ENCODE measurements around the gene LDHAL6A.

LDHAL6A gene

DNA sequence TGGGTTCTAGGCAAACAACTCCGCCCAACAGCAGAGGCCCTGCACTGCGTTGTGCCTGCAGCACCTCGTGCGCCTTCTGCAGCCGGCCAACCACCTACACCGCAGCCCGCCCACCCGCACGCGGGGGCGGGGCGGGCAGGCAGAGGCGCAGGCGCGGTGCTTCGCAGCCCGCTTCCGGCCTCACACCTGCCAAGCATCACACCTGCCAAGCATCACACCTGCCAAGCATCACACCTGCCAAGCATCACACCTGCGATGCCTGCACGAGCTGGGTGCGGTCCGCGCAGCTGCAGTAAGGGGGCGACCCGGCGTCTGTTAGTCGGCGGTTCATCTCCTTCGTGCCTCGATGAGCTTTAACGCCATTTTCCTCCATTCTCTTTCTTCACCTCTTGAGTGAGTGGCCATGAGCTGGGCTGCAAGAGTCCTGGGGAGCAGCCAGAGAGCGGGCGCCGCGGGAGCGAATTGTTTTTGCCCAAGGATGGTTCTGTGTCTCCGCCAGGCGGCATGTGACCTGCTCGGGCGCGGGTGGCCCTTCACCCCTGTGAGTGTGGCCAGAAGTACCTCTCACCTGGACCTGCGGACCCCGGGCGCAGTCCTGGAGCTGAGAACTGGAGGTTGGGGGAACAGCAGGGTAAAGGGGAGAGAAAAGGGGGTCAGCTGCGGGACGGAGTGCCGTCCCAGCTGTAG, at the start of gene LDHAL6A:
Gene LDHAL6A, plus strand, starts transcription at position 171 of the 687 bp plus-strand sequence. CDS start 825 bp downstream, outside the sequence.
- no peak for DNase-seq

DNA sequence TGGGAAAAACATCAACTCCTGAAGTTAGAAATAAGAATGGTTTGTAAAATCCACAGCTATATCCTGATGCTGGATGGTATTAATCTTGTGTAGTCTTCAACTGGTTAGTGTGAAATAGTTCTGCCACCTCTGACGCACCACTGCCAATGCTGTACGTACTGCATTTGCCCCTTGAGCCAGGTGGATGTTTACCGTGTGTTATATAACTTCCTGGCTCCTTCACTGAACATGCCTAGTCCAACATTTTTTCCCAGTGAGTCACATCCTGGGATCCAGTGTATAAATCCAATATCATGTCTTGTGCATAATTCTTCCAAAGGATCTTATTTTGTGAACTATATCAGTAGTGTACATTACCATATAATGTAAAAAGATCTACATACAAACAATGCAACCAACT, 48.3 kb upstream of the LDHAL6A start:
- peak; percentile 13 for DNase-seq

DNA sequence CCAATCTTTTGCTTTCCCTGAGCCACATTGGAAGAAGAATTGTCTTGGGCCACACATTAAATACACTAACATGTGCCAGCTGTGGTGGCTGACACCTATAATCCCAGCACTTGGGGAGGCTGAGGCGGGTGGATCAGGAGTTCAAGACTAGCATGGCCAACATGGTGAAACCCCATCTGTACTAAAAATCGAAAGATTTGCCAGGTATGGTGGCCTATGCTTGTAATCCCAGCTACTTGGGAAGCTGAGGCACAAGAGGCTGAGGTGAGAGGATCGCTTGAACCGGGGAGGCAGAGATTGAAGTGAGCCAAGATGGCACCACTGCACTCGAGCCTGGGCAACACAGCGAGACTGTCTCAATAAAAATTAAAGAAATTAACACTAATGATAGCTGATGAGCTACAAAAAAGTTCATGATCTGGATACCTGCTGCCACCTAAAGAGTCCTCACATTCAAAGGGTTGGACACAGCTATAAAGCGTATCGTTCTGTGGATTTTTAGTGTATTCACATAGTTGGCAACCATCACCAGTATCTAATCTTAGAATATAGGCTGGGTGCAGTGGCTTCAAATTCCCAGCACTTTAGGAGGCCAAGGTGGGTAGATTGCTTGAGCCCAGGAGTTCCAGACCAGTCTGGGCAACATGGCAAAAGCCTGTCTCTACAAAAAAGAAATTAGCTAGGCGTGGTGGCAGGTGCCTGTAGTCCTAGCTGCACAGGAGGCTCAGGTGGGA, 46.9 kb upstream of the LDHAL6A start:
- no peak for DNase-seq

DNA sequence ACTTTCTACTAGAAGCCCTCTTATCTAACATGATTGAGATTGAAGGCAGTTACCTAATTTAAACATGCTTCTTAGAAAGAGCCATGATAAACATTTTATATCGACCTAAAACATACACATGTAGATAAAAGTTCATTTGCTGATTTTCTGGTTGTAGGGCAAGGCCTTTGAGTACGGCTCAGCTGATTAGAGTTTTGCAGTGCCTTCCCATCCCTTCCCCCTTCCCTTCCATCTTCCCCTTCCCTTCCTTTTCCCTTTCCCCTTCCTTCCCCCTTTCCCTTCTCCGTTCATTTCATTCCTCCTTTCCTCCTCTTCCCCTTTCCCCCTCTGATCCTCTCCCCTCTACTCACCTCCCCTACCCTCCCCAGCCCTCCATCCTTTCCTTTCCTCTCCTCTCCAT, 39.2 kb upstream of the LDHAL6A start:
- no peak for DNase-seq

DNA sequence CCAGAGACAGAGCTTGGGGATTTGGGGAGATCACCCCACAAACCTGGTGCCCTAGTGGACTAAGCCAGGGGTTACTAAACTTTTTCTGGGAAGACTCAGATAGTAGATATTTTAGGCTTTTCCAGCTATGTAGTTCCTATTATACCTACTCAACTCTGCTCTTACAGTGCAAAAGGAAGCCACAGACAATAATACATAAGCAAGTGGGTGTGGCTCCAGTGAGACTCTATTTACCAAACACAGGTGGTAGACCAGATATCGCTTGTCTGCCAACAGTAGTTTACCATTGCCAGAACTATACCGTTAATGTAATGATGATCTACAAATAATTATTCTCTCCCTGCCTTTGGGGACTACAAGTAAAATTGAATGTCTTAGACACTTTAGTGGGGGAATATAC, 36.6 kb upstream of the LDHAL6A start:
- no peak for DNase-seq

DNA sequence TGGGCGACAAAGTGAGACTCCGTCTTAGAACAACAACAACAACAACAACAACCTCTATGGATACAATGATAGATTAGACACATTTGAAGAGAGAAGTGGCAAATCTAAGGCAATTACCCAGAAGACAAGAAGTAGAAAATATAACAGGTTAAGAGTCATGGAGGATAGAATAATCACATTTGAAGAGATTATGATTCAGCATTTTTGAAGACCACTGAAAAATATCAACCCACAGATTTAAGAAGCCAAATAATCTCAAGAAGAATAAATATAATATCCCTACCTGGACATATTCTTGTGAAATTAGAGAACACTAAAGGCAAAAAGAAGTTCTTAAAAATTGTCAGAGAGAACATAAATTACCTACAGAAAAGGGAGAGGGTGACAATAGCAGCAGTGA, 35.6 kb upstream of the LDHAL6A start:
- no peak for DNase-seq

DNA sequence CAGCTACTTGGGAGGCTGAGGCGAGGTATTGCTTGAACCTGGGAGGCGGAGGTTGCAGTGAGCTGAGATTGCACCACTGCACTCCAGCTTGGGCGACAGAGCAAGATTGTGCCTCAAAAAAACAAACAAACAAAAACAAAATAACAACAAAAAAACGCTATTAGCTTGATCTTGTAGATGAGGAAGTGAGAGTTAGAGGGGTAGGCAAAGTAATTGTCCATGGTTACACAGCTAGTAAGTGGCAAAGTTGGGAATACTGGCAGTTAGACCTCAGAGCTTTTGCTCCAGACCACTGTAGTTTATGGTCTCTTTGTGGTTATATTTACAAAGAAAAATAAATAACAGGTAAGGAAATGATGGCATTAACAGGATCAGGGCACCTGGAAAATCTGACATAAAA, 28.4 kb upstream of the LDHAL6A start:
- no peak for DNase-seq

DNA sequence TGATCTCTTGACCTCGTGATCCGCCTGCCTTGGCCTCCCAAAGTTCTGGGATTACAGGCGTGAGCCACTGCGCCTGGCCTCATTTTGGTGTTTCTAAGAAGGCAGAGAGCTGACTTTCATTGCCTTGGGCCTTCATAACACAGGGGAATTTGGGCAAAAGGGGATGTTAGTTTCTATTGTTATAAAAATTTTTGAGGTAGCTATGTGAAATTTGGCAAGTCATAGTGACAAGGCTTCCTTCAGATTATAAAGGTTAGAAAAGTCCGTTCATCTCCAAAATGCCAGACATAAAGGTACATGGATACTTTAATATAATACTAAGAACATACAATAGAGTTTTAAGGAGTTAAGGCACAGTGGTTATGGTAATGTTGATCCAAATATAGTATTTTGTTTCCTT, 26.3 kb upstream of the LDHAL6A start:
- no peak for DNase-seq

DNA sequence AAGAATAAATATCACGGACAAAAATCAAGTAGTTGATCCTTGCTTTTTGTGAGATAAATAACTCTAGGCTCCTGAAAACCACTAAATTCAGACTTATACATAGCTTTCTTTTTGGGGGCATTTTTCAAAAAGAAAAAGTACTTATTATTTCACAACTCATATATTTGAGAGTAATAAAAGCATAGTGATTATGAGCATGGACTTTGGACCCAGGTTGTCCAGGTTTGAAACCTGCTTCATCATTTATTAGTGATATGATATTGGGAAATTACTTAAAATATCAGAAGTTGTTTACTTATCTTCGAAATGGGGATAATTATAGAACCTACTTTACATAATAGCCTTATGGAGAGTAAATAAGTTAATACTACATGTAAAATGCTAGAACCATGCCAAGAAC, 17.0 kb upstream of the LDHAL6A start:
- no peak for DNase-seq

DNA sequence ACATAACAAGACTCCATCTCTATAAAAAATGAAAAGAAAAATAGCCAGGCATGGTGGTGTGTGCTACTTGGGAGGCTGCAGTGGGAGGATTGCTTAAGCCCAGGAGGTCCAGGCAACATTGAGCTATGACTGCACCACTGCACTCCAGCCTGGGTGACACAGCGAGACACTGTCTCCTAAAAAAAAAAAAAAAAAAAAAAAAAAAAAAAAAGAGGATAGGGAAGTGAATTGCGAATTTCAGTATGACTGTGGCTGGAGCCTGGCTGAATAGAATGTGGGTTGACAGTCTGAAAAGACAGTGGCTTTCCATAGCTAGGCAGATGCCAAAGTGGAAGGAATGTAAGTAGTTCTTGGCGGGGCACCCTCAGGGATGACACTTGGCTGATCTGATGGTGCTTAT, 6.4 kb upstream of the LDHAL6A start:
- DNase-seq = no peak

DNA sequence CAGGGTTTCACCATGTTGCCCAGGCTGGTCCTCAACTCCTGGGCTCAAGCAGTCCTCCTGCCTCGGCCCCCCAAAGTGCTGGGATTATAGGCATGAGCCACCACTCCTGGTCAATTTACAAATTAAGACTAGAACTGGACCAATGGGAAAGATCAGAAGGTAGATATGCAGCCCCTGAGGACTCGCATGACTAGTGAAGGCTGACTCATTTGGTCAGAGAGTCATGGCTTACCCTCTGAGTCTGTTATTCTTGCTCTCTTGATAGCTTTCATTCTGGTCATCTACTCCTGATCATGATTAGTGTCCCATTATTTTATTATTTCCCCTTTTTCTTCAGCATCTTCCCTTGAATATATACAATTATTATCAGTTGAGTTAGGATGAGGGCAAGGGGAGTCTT, 2.7 kb upstream of the LDHAL6A start:
- DNase-seq = no peak

DNA sequence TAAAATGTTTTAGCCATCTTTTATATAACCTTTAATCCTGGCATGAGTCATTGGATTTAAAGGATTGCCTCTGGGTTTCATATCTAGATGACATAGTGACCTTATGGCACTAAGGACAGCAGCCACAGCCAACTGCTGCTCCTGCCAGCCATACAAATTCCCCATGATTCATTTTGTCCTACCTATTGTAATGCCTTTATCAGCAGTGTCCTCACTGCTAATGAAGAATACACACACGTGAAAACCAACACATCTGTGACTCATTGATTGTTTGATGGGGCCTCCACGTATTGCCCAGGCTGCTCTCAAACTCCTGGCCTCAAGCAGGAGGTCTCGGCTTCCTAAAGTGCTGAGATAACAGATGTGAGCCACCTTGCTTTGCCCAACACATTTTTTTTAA, 1.8 kb downstream of the LDHAL6A start:
- DNase-seq = no peak

DNA sequence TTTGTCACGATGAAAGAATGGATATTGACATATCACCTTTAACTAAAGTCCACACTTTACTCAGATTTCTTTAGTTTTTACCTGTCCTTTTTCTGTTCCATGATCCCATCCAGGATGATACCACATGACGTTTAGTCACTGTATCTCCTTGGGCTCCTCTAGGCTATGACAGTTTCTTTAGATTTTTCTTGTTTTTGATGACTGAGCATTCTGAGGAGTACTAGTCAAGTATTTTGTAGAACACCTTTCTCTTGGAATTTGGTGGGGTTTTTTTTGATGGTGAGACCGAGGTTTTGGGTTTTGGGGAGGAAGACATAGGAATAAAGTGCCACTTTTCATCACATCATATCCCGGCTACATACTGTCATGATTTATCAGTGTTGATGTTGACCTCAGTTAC, 4.0 kb downstream of the LDHAL6A start:
- DNase-seq = no peak

DNA sequence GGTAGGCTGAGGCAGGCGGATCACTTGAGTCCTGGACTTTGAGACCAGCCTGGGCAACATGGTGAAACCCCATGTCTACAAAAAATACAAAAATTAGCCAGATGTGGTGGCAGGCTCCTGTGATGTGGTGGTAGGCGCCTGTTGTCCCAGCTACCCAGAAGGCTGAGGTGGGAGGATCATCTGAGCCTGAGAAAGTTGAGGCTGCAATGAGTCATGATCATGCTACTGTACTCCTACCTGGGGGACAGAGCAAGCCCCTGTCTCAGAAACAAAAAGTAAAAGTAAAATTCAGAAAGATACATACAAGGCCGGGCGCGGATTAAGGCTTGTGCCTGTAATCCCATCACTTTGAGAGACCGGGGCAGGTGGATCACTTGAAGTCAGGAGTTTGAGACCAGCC, 6.3 kb downstream of the LDHAL6A start:
- DNase-seq = no peak

DNA sequence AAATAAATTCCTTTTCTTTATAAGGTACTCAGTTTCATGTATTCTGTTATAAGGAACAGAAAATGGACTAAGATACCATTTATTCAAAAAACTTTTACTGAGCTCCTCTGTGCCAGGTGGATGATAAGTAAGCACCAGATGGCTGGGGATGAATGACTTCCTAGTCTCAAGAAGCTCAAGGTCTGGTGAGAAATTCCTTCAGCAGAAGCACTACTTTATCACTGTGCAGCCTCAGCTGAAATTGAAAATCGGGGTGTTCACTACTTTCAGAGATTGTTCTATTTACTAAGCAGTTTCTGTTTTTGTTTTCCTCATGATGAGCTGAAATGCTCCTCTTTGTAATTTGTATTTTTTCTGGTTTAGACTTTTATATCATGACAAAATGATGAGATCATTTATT, 7.8 kb downstream of the LDHAL6A start:
- no peak for DNase-seq

DNA sequence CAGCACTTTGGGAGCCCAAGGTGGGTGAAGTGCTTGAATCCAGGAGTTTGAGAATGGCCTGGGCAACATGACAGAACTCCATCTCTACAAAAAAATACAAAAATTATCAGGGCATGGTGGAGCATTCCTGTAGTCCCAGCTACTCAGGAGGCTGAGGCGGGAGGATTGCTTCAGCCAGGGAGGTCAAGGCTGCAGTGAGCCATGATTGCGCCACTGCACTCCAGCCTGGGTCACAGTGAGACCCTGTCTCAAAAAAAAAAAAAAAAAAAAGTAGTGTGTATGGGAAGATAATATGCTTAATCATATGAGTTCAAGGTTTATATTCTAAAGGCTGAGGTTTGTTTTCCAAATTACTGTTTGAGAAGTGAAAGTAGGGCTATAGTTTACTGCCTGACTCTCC, 10.7 kb downstream of the LDHAL6A start:
- no peak for DNase-seq

DNA sequence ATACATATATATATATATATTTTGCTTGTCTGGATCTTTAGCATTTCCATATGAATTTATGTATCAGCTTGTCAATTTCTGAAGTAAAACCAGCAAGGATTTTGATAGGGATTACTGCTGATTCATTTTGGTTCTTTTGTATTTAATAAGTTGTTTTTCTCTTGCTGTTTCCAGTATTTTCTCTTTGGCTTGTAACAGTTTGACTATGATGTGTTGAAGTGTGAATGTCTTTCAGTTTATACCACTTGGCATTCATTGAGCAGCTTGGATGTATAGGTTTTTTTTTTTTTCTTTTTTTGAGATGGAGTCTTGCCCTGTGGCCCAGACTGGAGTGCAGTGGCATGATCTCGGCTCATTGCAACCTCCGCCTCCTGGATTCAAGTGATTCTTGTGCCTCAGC, 12.4 kb downstream of the LDHAL6A start:
- no peak for DNase-seq

DNA sequence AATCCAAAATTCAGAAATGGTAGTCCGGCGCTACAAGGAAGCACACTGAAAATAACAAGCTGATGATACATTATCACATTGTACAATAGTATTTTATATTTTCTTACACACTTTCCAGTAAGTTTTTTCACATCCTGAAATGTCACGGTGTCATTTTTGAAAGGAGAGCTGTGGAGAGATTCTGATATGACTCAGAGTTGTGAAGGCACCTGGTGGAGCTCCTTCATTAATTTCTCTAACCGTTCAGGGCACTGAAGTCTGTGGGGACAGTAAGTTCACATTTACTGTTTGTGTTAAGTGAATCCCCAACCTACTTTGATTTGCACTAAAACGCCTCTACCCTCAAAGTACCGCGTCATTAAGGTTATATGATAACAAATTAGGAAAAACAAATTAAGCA, 13.3 kb downstream of the LDHAL6A start:
- no peak for DNase-seq

DNA sequence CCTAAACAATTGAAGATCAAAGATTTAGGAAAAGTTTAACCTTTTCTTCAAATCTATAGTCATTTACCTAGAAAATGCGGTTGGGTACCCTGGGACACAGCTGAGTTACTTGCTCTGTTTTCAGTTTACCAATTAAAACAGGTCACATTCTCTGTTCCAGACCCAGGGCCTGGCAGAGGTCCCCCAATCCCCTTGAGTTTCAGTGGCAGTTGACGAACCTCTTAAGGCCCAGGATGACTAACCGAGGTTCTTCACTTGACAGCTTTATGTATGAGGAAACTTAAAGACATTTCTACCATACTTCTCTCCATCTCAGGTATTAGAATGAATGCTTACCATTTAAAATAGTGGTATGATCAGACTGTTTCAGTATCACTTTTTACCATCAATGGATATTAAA, 16.3 kb downstream of the LDHAL6A start:
- no peak for DNase-seq

DNA sequence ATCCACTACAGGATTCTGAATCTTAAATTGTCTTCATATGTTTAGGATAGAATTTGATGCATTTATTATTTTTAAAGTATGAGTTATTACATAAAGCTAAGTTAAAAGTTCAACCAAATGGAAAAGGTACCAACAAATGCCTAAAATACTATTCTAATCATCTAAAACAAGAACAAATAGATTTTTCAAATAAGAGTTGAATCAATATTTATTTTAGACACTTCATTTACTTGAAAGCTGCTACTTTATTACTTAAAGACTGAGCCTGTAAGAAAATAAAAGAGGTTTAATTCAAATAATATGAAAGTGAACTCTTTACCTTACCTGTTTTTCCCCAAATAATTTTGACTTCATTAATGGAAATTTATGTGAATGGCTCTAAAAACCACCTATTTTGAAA, 16.9 kb downstream of the LDHAL6A start:
- no peak for DNase-seq

DNA sequence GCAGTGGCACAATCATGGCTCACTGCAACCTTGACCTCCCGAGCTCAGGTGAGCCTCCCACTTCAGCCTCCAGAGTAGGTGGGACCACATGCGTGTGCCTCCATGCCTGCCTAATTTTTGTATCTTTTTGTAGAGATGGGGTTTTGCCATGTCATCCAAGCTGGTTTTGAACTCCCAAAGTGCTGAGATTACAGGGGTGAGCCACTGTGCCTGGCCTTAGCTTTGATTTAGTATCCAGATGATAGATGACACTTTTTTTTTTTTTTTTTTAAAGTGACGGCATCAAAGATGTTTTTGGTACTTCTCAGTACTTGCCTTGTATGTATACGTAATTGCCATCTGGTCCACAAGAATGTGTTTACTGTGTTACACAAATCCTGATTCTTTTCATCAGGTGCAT, 23.4 kb downstream of the LDHAL6A start:
- DNase-seq = no peak

DNA sequence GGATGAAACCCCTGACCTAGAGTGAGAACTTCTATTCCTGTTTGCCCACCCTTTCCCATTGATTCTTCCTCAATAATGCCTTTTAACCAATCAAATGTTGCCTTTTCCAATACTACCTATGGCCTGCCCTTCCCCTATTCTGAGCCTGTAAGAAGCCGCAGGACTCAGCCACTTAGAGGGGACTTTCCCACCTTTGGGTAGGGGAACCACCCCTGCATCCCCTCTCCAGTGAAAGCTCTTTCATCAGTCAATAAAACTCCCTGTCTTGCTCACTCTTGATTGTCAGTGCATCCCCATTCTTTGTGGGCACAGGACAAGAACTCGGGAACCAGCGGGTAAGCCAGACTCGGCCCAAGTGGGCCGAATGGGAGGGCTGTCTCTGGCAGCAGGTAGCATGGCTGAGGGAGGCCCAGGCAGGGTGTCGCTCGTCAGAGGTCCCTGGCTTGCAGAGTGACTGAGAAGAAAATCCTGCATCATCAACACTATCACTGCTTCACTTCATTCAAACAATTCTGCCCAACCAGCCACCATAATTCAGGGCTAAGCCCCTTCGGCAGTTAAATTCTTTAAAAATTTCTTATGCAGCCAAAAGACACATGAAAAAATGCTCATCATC, 30.4 kb downstream of the LDHAL6A start:
- no peak for DNase-seq

DNA sequence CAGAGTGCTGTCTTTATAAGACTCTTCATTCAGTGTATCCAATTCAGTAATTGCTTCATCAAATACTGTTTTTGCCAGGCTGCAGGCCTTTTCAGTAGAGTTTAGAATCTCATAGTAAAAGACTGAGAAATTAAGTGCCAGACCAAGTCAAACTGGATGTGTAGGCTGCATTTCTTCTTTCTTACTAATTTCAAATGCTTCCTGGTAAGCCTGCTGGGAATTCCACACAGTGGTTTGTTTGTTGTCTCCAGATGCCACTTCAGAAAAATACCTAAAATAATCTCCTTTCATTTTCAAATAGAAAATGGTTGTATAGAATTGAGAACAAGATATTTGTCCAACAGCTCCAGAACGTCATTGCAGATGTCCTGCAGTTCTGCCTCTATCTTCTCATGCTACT, 34.7 kb downstream of the LDHAL6A start:
- DNase-seq = no peak

DNA sequence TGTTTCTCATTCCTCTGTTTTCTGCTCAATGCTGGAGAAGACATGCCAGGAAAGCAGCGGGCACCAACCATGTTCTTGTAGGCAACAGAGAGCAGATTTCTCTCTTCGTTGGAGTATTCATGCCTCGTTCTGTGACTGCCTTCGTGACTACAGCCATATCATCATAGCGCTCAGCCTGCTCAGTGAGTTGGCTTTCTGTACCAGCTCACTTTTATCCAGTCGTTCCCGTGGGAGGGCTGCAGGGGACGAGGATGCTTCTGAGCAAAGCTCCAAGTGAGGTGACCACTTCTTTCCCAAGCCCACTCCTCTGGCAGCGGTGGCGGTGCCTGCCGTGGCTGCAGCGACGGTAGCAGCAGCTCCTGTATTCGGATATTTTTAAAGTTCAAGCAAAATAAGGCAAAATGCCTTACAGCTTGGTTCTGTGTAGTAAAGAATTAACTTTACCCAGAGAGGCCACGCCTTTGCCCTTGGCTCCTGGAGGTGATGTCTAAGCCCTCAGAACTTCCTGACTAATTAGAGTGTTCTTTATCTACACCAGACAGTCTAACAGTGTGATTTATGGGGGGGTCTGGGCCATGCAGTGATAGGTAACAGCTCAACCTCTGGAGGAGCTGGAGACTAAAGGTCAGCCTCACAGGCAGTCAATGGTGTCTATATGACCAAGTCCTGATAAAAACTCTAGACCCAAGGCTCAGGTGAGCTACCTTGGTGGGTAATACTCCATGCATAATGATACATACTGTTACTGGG, 35.3 kb downstream of the LDHAL6A start:
- no peak for DNase-seq
